ENCODE data around the gene FMN2.

Gene FMN2

DNA sequence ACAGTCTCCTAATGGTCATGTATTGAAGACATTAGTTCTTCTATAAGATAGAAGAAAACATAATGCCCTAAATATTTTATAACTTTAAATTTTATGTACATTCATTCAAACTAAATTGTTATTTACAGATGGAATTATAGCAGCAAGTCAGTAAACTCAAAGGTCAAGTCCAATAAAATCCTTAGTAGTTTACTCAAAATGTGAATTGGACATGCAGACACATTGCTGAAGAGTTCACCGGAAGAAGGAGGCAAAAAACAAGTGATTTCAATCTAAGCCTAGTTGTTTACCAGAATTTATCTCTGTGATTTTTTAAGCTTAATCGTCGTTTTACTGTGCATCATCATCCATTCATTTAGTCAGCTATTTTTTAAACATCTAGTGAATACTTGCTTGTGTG is 370.6 kb downstream of the FMN2 start:
- no peak for DNase-seq

DNA sequence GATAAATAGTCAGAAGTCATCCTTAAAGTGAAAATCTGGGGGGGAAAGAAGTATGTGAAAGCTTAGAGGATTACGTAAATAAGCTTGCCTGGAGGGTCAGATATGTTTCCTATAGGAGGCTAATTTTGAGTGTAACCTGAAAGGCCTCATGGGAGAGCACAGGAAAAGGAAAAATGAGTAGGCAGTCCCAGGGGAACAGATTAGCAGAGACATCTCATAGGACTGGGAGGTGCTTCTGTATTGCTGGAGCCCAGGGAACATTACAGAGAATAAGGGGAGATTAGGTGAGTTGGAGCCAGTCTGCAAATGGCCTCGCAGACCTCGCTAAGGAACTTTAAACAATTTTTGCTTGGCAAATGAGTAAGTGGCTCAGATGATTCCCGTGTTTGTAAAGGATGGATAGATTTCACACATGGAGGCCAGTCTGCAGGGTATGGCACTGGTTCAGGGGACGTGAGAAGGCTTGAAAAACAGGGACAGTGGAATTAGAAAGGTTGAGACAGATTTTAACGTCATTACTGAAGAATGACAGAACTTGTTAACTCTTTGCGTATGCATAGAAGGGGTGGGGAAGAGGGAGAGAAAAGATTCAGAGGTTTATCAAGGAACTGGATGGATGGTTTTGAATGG is 371.2 kb downstream of the FMN2 start:
- no peak for DNase-seq

GRCh38 chr1:240464099-240464498 is 372.4 kb downstream of the FMN2 start:
- no peak for DNase-seq

- no peak for DNase-seq
Measured at GRCh38 chr1:240465531-240465940, 373.9 kb downstream of the FMN2 start.

GRCh38 chr1:240466509-240466908 is 374.8 kb downstream of the FMN2 start:
- DNase-seq, result no peak

DNA sequence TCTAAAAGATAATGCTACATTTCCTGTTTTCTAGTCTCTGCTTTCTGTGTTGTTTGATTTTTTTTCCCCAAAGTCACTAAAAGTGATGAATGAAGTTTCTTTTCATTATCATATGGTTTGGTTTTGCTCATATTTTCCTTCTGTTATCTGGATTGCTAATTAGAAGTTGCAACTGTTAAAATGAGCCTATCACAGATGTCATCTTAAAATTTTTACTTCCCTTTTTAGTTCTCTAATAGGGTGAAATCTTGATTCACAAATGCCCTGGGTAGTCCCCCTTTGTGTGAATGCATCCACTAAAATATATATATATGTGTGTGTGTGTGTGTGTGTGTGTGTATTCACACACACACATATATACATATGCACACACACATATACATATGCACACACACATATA is 376.2 kb downstream of the FMN2 start:
- no peak for DNase-seq

GRCh38 chr1:240468656-240469055 is 377.0 kb downstream of the FMN2 start:
- DNase-seq, result no peak

GRCh38 chr1:240474133-240474614 is 382.5 kb downstream of the FMN2 start:
- no peak for DNase-seq

DNA sequence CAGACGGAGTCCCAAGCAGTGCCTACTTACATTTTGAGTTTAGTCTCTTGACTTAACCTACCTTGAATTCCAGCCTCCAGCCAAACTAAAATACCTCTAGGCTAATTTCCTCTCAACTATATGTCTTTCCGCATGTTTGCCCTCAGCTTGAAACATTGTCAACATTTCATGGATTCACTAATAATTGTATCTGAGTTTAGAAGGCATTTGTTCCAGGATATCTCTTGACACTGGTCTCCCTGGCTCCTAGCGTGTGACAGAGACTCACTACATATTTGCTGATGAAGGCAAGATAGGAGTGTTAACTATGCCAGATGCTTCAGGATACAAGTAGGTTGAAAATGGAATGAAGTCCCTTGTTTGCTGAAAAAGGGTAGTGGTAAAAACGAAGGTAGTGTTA is 384.1 kb downstream of the FMN2 start:
- DNase-seq, result no peak

DNA sequence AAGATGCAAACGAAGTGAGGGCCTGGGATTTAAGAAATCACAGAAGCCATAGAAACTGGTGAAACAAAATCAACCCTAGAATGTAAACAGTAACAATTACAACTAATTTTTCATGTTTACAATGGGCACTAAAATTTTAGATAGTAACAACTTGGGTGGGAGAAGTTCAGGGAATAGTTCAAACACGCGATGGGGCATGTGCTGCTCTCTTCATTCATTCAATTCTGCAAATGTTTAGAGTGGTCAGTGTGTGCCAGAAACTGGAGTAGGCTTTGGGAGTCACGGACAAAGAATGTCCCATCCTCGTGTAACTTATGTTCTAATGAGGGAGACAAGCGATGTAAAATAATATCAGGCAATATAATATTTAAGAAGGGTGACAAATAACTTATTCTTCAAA is 386.9 kb downstream of the FMN2 start:
- no peak for DNase-seq

DNA sequence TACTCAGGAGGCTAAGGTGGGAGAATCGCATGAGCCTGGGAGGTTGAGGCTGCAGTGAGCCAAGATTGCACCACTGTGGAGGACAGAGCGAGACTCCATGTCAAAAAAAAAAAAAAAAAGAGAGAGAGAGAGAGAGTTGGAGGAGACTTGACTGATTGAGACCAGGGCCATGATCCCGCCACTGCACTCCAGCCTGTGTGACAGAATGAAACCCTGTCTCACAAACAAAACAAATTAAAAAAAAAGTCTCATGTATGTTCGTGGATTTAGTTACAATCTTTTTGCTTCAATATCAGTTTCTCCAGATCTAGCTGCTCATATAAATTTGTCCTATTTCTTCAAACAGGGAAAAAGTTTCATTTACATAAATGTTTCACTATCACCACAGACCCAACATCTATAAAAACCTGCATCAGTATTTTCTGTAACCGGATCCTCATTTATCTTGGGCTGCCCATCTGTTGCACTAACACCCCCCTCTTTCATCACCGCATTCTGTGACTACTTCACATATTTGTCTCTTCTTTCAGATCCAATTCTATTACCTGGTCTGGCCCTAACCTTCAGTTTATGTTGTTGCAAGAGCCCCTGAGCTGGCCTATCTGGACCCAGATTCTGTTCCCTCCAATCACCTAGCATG is 393.2 kb downstream of the FMN2 start:
- no peak for DNase-seq

DNA sequence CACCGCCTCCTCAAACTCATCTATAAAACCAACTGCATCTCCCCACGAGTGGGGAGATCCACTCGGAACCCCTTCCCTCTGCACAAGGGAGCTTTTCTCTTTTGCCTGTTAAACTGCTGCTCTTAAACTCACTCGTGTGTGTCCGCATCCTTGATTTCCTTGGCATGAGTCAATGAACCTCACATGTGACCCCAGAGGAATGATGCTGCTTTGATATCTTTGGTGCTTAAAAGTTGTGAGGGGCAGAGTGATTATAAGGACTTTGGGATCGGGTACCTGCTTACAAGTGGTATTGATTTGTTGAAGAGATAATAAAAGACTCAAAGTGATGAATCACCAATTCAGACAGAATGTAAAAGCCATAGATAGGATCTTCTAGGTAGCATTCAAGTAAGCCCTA is 394.9 kb downstream of the FMN2 start:
- no peak for DNase-seq

- no peak for DNase-seq
Measured at GRCh38 chr1:240487493-240487892, 395.8 kb downstream of the FMN2 start.

- DNase-seq, result no peak
Measured at GRCh38 chr1:240491156-240491555, 399.5 kb downstream of the FMN2 start.

- DNase-seq, result no peak
Measured at GRCh38 chr1:240491796-240492195, 400.1 kb downstream of the FMN2 start.

- no peak for DNase-seq
Measured at GRCh38 chr1:240492832-240493440, 401.3 kb downstream of the FMN2 start.

DNA sequence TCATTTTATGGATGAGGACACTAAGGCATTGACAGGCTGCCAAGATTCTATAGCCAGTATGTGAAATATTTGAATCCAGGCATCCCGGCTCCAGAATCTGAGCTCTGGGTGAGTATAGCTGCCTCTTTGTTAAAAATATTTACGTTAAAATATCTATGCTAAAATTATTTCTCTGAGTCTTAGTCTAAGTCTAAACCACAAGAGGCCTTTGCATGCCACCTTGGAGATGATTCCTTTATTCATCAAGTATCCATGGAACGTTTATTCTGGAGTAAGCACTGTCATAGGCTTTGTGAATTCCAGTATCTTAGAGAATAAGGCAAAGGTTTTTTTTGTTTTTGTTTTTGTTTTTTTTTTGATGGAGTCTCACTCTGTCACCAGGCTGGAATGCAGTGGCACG is 403.9 kb downstream of the FMN2 start:
- DNase-seq, result no peak

GRCh38 chr1:240496356-240496755 is 404.7 kb downstream of the FMN2 start:
- DNase-seq, result no peak

- no peak for DNase-seq
Measured at GRCh38 chr1:240496941-240497340, 405.3 kb downstream of the FMN2 start.

DNA sequence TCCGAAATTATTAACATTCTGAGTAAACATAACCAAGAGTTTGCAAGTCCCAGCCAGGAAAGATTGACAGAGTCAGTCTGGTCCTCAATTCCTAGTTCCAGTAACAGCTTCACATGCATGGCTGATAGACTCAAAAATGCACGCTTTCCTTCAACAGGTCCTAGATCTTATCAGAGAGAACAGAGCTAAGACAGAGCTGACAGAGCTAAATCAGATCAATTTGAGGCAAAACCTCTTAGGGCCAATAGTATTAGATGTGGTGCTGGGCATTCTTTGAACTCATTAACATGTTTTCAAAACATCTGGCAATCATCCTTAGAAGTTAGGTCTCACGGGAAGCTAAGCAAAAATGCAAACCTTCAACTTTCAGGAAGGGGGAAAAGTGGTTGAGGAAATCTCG is 406.2 kb downstream of the FMN2 start:
- no peak for DNase-seq

DNA sequence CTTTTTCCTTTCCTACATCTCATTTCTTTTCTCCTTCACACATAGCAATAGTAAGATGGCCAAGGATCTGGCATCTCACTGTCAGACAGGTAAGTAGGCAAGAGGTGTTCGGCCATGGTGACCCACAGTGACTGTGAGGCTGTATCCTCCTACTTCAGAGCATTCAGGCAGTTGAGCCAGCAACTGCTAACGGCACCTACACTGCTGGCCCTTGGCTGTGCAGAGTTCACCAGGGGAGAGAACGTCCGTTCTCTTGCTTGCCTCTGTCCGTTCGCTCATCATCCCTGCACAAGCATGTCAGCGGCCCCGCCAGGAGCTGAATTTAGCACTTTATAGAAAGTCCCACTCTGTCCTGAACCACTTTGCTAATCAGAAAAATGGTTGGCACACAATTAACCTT is 406.7 kb downstream of the FMN2 start:
- DNase-seq, result no peak

DNA sequence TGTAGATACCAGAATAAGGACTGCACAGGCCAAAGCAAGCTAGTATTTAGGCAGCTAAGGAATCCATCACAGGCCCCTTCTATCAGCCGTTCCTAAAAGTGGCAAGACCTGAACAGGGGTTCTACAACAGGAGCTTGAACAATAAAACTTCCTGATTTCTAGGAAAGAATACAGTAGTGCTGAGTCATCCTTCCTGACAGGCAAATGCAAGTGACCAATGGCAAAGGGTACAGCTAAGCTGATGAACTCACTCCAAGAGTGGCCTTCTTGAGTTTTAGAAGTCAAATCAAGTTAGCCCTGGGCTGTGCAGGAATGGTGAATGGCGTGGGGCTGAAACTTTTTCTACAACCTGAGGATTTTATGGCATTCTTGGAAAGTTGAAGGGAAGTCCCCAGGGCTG is 407.3 kb downstream of the FMN2 start:
- DNase-seq, result no peak

- DNase-seq, result no peak
Measured at GRCh38 chr1:240500647-240501046, 409.0 kb downstream of the FMN2 start.

DNA sequence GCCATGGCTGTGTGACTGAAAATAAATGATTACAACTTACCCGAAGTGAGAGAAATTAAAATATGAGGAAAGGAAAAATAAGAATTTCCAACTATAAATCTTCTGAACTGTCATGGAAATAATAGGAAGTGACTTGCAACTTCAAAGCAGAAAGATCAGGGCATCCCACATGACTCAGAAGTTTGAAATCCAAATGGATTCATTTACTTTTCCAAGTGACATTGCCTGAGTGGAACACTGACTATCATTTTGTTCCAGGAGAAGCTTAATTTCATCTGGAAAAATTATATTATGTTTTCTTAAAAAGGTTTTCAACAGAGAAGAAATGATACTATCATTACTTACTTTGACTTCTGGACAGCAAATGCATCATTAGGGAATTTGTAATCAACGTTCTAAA is 409.4 kb downstream of the FMN2 start:
- DNase-seq, result no peak

- DNase-seq, result no peak
Measured at GRCh38 chr1:240503036-240503435, 411.4 kb downstream of the FMN2 start.

Measured in NCI-H1105 treated with DMSO at 0.1 percent for 48 hours (cell line).